Osteoblast (primary cell): ENCODE results near the gene KLHL26. TPM values are rescaled to one million over a fixed set of nuclear protein-coding genes. Genes with fewer than 3 reads are reported as not detected.
A peak's percentile ranks its signal among the peaks of the same experiment; 100 is the strongest.

Source experiments
- DNase-seq: peaks from one replicate; pipeline ENCODE4 v3.0.0; 2011; ENCODE audit warnings: low spot score, mixed read lengths; ENCODE audit not compliant: insufficient read length; ENCODE audit errors: missing footprints
- H2AFZ ChIP-seq: 2 replicates; pipeline ENCODE4 v1.6.0; 2011; ENCODE audit warnings: mild to moderate bottlenecking, low read length
- H3K27ac ChIP-seq: 2 replicates; pipeline ENCODE4 v1.5.1; 2011; ENCODE audit warnings: mild to moderate bottlenecking, low read depth, low read length, moderate library complexity
- H3K27me3 ChIP-seq: 2 replicates; pipeline ENCODE4 v1.6.0; 2012; ENCODE audit warnings: mild to moderate bottlenecking, control low read depth, inconsistent platforms, low read length, moderate library complexity; ENCODE audit not compliant: insufficient read depth
- H3K36me3 ChIP-seq: 2 replicates; pipeline ENCODE4 v1.5.1; 2011; ENCODE audit warnings: mild to moderate bottlenecking, low read length, control low read depth, moderate library complexity; ENCODE audit not compliant: insufficient read depth
- H3K4me1 ChIP-seq: 2 replicates; pipeline ENCODE4 v1.5.1; 2011; ENCODE audit warnings: mild to moderate bottlenecking, low read length, control low read depth, moderate library complexity; ENCODE audit not compliant: insufficient read depth
- H3K4me2 ChIP-seq: 2 replicates; pipeline ENCODE4 v1.6.0; 2011; ENCODE audit warnings: mild to moderate bottlenecking, low read length; ENCODE audit not compliant: insufficient read depth
- H3K4me3 ChIP-seq: fragments of 200-600 bp; sonication (generic); 3 replicates; pipeline ENCODE4 v1.5.1; 2012; ENCODE audit warnings: mild to moderate bottlenecking, low read length, inconsistent platforms; ENCODE audit not compliant: insufficient read depth
- H3K79me2 ChIP-seq: 2 replicates; pipeline ENCODE4 v1.6.0; 2012; ENCODE audit warnings: mild to moderate bottlenecking, low read length, control low read depth, inconsistent platforms; ENCODE audit not compliant: insufficient read depth
- H3K9me3 ChIP-seq: 2 replicates; pipeline ENCODE4 v1.5.1; 2011; ENCODE audit warnings: low read depth, low read length, control low read depth
- H4K20me1 ChIP-seq: 2 replicates; pipeline ENCODE4 v1.6.0; 2012; ENCODE audit warnings: mild to moderate bottlenecking, low read length, control low read depth; ENCODE audit not compliant: insufficient read depth
- CTCF ChIP-seq: IDR thresholded peaks from 2 replicates; pipeline ENCODE4 v1.5.1; 2011; ENCODE audit warnings: mild to moderate bottlenecking, low read depth, low read length, moderate library complexity; ENCODE audit errors: extremely low read depth
- total RNA-seq: library from RNA; depleted of rRNA; stranded (reverse); fragments of >200 nt; gene quantifications from 2 replicates; pipeline ENCODE4 v1.2.3, GENCODE V29; 2012

Gene KLHL26
- total RNA-seq, 1 donor, result 5.1 TPM

GRCh38 chr19:18668252-18668631 is 31.4 kb downstream of the KLHL26 start:
- Histone ChIP-seq H3K36me3 (peaks cover 20% of the 10 kb centered on the region), H3K27me3 (no peaks in the 10 kb centered on the region), H3K79me2 (peaks cover 5% of the 10 kb centered on the region), H3K4me3 (no peak overlapping the region), H3K9me3 (no peaks in the 10 kb centered on the region), H2AFZ (no peak overlapping the region), H4K20me1 (no peaks in the 10 kb centered on the region), H3K4me1 (peaks cover 16% of the 10 kb centered on the region), H3K4me2 (no peak overlapping the region), H3K27ac (no peak overlapping the region)
- DNase-seq, result no peak
- no peak for TF ChIP-seq CTCF

- Histone ChIP-seq H2AFZ (no peak overlapping the region), H3K79me2 (peaks cover 4% of the 10 kb centered on the region), H3K36me3 (peaks cover 20% of the 10 kb centered on the region), H4K20me1 (no peaks in the 10 kb centered on the region), H3K4me1 (peaks cover 12% of the 10 kb centered on the region), H3K27me3 (no peaks in the 10 kb centered on the region), H3K27ac (no peak overlapping the region), H3K4me3 (no peak overlapping the region), H3K9me3 (no peaks in the 10 kb centered on the region), H3K4me2 (no peak overlapping the region)
- peak; percentile 52 for DNase-seq
- no peak for TF ChIP-seq CTCF
These were observed 32.1 kb downstream of the KLHL26 start for GRCh38 chr19:18668744-18669523.

GRCh38 chr19:18669524-18669817 is 32.6 kb downstream of the KLHL26 start:
- Histone ChIP-seq H2AFZ (no peak overlapping the region), H3K36me3 (peaks cover 20% of the 10 kb centered on the region), H3K4me2 (no peak overlapping the region), H3K4me3 (no peak overlapping the region), H3K27me3 (no peaks in the 10 kb centered on the region), H3K79me2 (no peaks in the 10 kb centered on the region), H3K9me3 (no peaks in the 10 kb centered on the region), H3K27ac (peak overlapping the region; percentile 39), H3K4me1 (peaks cover 12% of the 10 kb centered on the region), H4K20me1 (no peaks in the 10 kb centered on the region)
- no peak for TF ChIP-seq CTCF
- peak; percentile 99 for DNase-seq

- peaks cover 20% of the 10 kb centered on the region for H3K36me3 ChIP-seq
- no peak overlapping the region for H3K4me3 ChIP-seq
- no peak overlapping the region for H2AFZ ChIP-seq
- DNase-seq, result peak; percentile 37
- no peaks in the 10 kb centered on the region for H4K20me1 ChIP-seq
- H3K4me2 ChIP-seq, result no peak overlapping the region
- H3K79me2 ChIP-seq, result no peaks in the 10 kb centered on the region
- H3K4me1 ChIP-seq, result peaks cover 12% of the 10 kb centered on the region
- H3K27me3 ChIP-seq, result no peaks in the 10 kb centered on the region
- H3K27ac ChIP-seq, result peak overlapping the region; percentile 39
- TF ChIP-seq CTCF, result no peak
- H3K9me3 ChIP-seq, result no peaks in the 10 kb centered on the region
These were observed 33.1 kb downstream of the KLHL26 start for GRCh38 chr19:18669883-18670282.
